Measurements from ENCODE around the gene NEBL.

The NEBL gene

GRCh38 chr10:20858292-20859124 is 38.6 kb downstream of the NEBL start:
- no peaks in the 10 kb centered on the region for H3K27me3 ChIP-seq (replicated peaks; ENCODE audit: control insufficient read depth, insufficient read depth, low read length)
- H3K4me1 ChIP-seq (ENCODE audit: control insufficient read depth, insufficient read depth, low read length): no peaks in the 10 kb centered on the region
- H3K36me3 ChIP-seq (ENCODE audit: control insufficient read depth, insufficient read depth, low read length, severe bottlenecking): no peaks in the 10 kb centered on the region
- H3K4me3 ChIP-seq (ENCODE audit: low read length): no peak overlapping the region
- H3K9me3 ChIP-seq (ENCODE audit: control insufficient read depth, low read length): no peaks in the 10 kb centered on the region
- no peak overlapping the region for H3K9ac ChIP-seq (ENCODE audit: low read length)
- peak; percentile 65 for DNase-seq (ENCODE audit: low read depth)

GRCh38 chr10:20856484-20856883 is 40.6 kb downstream of the NEBL start:
- Histone ChIP-seq H3K36me3 (ENCODE audit: control insufficient read depth, insufficient read depth, low read length, severe bottlenecking) (no peaks in the 10 kb centered on the region), H3K9me3 (ENCODE audit: control insufficient read depth, low read length) (no peaks in the 10 kb centered on the region)

DNA sequence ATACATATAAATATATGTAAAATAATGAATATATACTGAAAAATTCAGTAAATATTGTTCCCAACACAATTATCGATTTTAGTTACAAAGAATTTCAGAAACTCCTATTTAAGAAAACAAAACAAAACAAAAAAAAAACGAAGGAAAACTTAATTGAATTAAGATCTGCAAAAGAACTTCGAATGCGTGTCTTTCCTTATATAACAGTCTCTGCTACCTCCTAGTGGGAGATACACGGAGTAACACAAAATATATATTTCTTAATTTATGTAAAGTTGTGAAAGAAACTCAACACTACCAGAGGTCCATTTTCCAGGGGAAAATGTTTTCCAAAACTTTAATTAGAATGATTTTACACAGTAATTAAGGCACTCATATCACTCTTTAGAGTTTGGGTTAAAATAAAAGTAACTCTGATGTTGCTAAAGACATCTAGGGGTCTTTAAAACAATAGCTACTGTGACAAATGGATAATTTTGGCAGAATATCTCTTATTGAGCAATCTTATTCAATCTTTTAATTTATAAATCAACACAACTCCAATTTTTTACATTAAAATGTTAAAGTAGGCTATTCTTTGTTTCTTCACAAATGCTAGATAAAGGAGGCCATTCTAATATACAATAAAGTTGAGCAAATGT is 41.6 kb downstream of the NEBL start:
- DNase-seq (ENCODE audit: low read depth): peak; percentile 62
- H3K27me3 ChIP-seq (replicated peaks; ENCODE audit: control insufficient read depth, insufficient read depth, low read length): no peaks in the 10 kb centered on the region
- H3K9ac ChIP-seq (ENCODE audit: low read length): no peak overlapping the region
- H3K36me3 ChIP-seq (ENCODE audit: control insufficient read depth, insufficient read depth, low read length, severe bottlenecking): no peaks in the 10 kb centered on the region
- H3K9me3 ChIP-seq (ENCODE audit: control insufficient read depth, low read length): no peaks in the 10 kb centered on the region
- no peaks in the 10 kb centered on the region for H3K4me1 ChIP-seq (ENCODE audit: control insufficient read depth, insufficient read depth, low read length)
- H3K4me3 ChIP-seq (ENCODE audit: low read length): no peak overlapping the region

More at GRCh38 chr10:20856484-20856883, 40.6 kb downstream of the NEBL start:
- no peak overlapping the region for H3K4me3 ChIP-seq (ENCODE audit: low read length)
- H3K9ac ChIP-seq (ENCODE audit: low read length): no peak overlapping the region
- H3K4me1 ChIP-seq (ENCODE audit: control insufficient read depth, insufficient read depth, low read length): no peaks in the 10 kb centered on the region
- H3K27me3 ChIP-seq (replicated peaks; ENCODE audit: control insufficient read depth, insufficient read depth, low read length): no peaks in the 10 kb centered on the region
- no peak for DNase-seq (ENCODE audit: low read depth)

DNA sequence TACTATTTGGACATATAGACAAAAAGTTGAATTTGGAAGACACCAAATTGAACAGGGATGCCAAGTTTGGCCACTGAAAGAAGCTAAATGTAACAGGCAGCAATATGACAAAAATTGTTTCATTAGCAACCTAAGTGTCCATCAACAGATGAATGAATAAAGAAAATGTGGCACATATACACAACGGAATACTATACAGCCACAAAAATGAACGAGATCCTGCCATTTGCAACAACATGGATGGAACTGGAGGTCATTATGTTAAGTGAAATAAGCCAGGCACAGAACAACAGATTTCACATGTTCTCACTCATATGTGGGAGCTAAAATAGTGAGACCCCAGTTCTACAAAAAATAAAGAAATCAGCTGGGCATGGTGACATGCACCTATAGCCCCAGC is 43.8 kb downstream of the NEBL start:
- no peak for DNase-seq (ENCODE audit: low read depth)
- no peaks in the 10 kb centered on the region for H3K27me3 ChIP-seq (replicated peaks; ENCODE audit: control insufficient read depth, insufficient read depth, low read length)
- peaks cover 11% of the 10 kb centered on the region for H3K9me3 ChIP-seq (ENCODE audit: control insufficient read depth, low read length)
- H3K36me3 ChIP-seq (ENCODE audit: control insufficient read depth, insufficient read depth, low read length, severe bottlenecking): no peaks in the 10 kb centered on the region
- no peak overlapping the region for H3K9ac ChIP-seq (ENCODE audit: low read length)
- no peak overlapping the region for H3K4me3 ChIP-seq (ENCODE audit: low read length)
- H3K4me1 ChIP-seq (ENCODE audit: control insufficient read depth, insufficient read depth, low read length): no peaks in the 10 kb centered on the region

DNA sequence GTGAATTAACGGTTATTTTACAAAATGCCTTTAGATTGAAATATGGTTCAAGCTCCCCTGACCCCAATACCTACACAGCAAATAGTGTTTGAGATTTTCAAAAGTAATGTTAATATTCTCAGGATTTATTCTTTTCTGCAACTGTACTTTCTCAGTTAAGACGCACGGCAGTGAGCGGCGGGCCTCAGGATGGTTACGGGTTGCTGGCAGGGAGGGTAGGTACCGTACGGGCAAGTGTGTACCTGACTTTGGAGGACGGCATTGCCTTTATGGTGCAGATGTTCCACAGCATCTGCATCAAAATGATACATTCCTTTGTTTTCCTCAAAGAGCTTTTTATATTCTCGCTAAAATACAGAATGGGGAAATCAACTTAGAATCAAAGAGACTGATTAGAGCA is 44.8 kb downstream of the NEBL start:
- no peak for DNase-seq (ENCODE audit: low read depth)
- Histone ChIP-seq H3K9ac (ENCODE audit: low read length) (no peak overlapping the region), H3K4me1 (ENCODE audit: control insufficient read depth, insufficient read depth, low read length) (no peaks in the 10 kb centered on the region), H3K9me3 (ENCODE audit: control insufficient read depth, low read length) (peaks cover 13% of the 10 kb centered on the region), H3K36me3 (ENCODE audit: control insufficient read depth, insufficient read depth, low read length, severe bottlenecking) (no peaks in the 10 kb centered on the region), H3K27me3 (replicated peaks; ENCODE audit: control insufficient read depth, insufficient read depth, low read length) (no peaks in the 10 kb centered on the region), H3K4me3 (ENCODE audit: low read length) (no peak overlapping the region)

- Histone ChIP-seq H3K9me3 (ENCODE audit: control insufficient read depth, low read length) (peaks cover 13% of the 10 kb centered on the region), H3K27me3 (replicated peaks; ENCODE audit: control insufficient read depth, insufficient read depth, low read length) (no peaks in the 10 kb centered on the region), H3K9ac (ENCODE audit: low read length) (no peak overlapping the region), H3K4me1 (ENCODE audit: control insufficient read depth, insufficient read depth, low read length) (no peaks in the 10 kb centered on the region), H3K4me3 (ENCODE audit: low read length) (no peak overlapping the region), H3K36me3 (ENCODE audit: control insufficient read depth, insufficient read depth, low read length, severe bottlenecking) (no peaks in the 10 kb centered on the region)
- no peak for DNase-seq (ENCODE audit: low read depth)
Observed at GRCh38 chr10:20847512-20847911, 49.6 kb downstream of the NEBL start.

- Histone ChIP-seq H3K4me1 (ENCODE audit: control insufficient read depth, insufficient read depth, low read length) (no peaks in the 10 kb centered on the region), H3K9ac (ENCODE audit: low read length) (no peak overlapping the region), H3K27me3 (replicated peaks; ENCODE audit: control insufficient read depth, insufficient read depth, low read length) (no peaks in the 10 kb centered on the region), H3K36me3 (ENCODE audit: control insufficient read depth, insufficient read depth, low read length, severe bottlenecking) (no peaks in the 10 kb centered on the region), H3K9me3 (ENCODE audit: control insufficient read depth, low read length) (peaks cover 13% of the 10 kb centered on the region), H3K4me3 (ENCODE audit: low read length) (no peak overlapping the region)
- no peak for DNase-seq (ENCODE audit: low read depth)
Observed at GRCh38 chr10:20846263-20846662, 50.8 kb downstream of the NEBL start.

DNA sequence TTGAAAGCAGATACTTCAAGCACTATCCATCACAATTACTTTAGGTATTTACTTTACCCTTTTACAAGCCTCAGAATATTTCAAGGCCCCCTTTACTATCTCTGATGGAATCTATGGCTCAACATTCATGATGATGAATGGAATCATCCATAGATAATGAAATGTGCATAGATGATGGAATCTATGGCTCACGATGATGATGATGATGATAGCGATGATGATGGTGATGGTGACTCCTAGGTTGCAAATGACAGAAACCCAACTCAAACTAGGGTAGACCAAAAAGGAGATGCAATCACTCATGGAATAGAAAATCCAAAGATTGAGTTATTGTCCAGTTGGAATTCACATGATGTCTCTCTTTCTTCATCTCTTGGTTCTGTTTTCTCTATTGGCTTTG is 55.7 kb downstream of the NEBL start:
- no peak for DNase-seq (ENCODE audit: low read depth)
- Histone ChIP-seq H3K4me3 (ENCODE audit: low read length) (no peak overlapping the region), H3K9ac (ENCODE audit: low read length) (no peak overlapping the region), H3K36me3 (ENCODE audit: control insufficient read depth, insufficient read depth, low read length, severe bottlenecking) (no peaks in the 10 kb centered on the region), H3K4me1 (ENCODE audit: control insufficient read depth, insufficient read depth, low read length) (no peaks in the 10 kb centered on the region), H3K27me3 (replicated peaks; ENCODE audit: control insufficient read depth, insufficient read depth, low read length) (no peaks in the 10 kb centered on the region), H3K9me3 (ENCODE audit: control insufficient read depth, low read length) (peaks cover 5% of the 10 kb centered on the region)

- H3K9me3 ChIP-seq (ENCODE audit: control insufficient read depth, low read length): peaks cover 5% of the 10 kb centered on the region
- H3K4me1 ChIP-seq (ENCODE audit: control insufficient read depth, insufficient read depth, low read length): no peaks in the 10 kb centered on the region
- H3K36me3 ChIP-seq (ENCODE audit: control insufficient read depth, insufficient read depth, low read length, severe bottlenecking): no peaks in the 10 kb centered on the region
- H3K4me3 ChIP-seq (ENCODE audit: low read length): no peak overlapping the region
- DNase-seq (ENCODE audit: low read depth): no peak
- no peaks in the 10 kb centered on the region for H3K27me3 ChIP-seq (replicated peaks; ENCODE audit: control insufficient read depth, insufficient read depth, low read length)
- no peak overlapping the region for H3K9ac ChIP-seq (ENCODE audit: low read length)
Observed at GRCh38 chr10:20839910-20840309, 57.2 kb downstream of the NEBL start.

GRCh38 chr10:20839141-20839540 is 58.0 kb downstream of the NEBL start:
- Histone ChIP-seq H3K9me3 (ENCODE audit: control insufficient read depth, low read length) (peaks cover 5% of the 10 kb centered on the region), H3K4me3 (ENCODE audit: low read length) (no peak overlapping the region), H3K9ac (ENCODE audit: low read length) (no peak overlapping the region), H3K36me3 (ENCODE audit: control insufficient read depth, insufficient read depth, low read length, severe bottlenecking) (no peaks in the 10 kb centered on the region), H3K4me1 (ENCODE audit: control insufficient read depth, insufficient read depth, low read length) (no peaks in the 10 kb centered on the region), H3K27me3 (replicated peaks; ENCODE audit: control insufficient read depth, insufficient read depth, low read length) (no peaks in the 10 kb centered on the region)
- no peak for DNase-seq (ENCODE audit: low read depth)

- H3K9ac ChIP-seq (ENCODE audit: low read length): no peak overlapping the region
- H3K4me1 ChIP-seq (ENCODE audit: control insufficient read depth, insufficient read depth, low read length): no peaks in the 10 kb centered on the region
- no peaks in the 10 kb centered on the region for H3K36me3 ChIP-seq (ENCODE audit: control insufficient read depth, insufficient read depth, low read length, severe bottlenecking)
- DNase-seq (ENCODE audit: low read depth): no peak
- H3K27me3 ChIP-seq (replicated peaks; ENCODE audit: control insufficient read depth, insufficient read depth, low read length): no peaks in the 10 kb centered on the region
- no peak overlapping the region for H3K4me3 ChIP-seq (ENCODE audit: low read length)
- H3K9me3 ChIP-seq (ENCODE audit: control insufficient read depth, low read length): peaks cover 5% of the 10 kb centered on the region
Observed at GRCh38 chr10:20836401-20836800, 60.7 kb downstream of the NEBL start.
